ENCODE measurements around the gene CLCA1.

Gene CLCA1, protein sequence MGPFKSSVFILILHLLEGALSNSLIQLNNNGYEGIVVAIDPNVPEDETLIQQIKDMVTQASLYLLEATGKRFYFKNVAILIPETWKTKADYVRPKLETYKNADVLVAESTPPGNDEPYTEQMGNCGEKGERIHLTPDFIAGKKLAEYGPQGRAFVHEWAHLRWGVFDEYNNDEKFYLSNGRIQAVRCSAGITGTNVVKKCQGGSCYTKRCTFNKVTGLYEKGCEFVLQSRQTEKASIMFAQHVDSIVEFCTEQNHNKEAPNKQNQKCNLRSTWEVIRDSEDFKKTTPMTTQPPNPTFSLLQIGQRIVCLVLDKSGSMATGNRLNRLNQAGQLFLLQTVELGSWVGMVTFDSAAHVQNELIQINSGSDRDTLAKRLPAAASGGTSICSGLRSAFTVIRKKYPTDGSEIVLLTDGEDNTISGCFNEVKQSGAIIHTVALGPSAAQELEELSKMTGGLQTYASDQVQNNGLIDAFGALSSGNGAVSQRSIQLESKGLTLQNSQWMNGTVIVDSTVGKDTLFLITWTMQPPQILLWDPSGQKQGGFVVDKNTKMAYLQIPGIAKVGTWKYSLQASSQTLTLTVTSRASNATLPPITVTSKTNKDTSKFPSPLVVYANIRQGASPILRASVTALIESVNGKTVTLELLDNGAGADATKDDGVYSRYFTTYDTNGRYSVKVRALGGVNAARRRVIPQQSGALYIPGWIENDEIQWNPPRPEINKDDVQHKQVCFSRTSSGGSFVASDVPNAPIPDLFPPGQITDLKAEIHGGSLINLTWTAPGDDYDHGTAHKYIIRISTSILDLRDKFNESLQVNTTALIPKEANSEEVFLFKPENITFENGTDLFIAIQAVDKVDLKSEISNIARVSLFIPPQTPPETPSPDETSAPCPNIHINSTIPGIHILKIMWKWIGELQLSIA

DNA sequence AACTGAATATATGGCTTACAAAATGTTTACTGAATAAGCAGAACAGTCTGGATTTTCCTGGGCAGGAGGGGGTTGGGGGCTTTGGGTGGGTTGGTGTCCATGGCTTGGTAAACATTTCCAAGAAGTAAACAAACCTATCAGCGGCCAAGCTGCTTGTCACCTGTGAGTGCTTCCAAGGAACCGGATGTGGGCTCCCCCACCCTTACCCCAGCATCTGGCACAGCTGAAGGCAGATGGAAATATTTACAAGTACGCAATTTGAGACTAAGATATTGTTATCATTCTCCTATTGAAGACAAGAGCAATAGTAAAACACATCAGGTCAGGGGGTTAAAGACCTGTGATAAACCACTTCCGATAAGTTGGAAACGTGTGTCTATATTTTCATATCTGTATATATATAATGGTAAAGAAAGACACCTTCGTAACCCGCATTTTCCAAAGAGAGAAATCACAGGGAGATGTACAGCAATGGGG is at the start of gene CLCA1:
TSS of gene CLCA1 (plus strand) at position 427 of the 477 bp plus-strand sequence. CDS start at position 472, 45 bp downstream.
- no peak for DNase-seq (ENCODE audit: low read depth, low spot score)

DNA sequence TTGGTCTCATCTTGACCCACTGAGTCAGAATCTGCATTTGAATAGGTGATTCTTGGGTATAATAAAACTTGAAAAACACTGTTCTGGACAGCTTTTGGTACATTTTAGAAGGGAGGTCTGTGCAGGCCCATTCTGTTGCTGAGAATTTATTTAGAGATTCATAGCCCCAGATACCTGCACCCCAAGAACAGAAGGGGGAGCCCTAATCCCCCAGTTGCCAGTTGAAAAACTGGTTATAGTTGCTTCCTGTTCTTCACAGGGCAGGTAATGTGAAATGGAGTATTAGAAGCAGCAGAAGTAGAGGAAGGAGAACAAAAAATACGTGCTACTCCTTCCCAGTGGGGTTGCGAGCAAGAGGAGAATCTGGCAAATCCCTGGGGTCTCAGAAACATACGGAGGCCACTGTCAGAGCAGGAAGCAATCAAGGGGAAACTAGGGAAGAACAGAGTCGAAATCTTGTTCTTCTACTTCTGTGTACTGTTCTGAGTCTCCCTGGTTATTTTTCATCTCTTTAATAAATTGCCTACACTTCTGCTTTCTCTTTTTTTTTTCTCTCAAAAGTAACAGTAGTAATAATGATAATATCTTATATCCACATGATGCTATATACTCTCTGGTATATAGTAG is 49.3 kb upstream of the CLCA1 start:
- DNase-seq (ENCODE audit: low read depth, low spot score): no peak

DNA sequence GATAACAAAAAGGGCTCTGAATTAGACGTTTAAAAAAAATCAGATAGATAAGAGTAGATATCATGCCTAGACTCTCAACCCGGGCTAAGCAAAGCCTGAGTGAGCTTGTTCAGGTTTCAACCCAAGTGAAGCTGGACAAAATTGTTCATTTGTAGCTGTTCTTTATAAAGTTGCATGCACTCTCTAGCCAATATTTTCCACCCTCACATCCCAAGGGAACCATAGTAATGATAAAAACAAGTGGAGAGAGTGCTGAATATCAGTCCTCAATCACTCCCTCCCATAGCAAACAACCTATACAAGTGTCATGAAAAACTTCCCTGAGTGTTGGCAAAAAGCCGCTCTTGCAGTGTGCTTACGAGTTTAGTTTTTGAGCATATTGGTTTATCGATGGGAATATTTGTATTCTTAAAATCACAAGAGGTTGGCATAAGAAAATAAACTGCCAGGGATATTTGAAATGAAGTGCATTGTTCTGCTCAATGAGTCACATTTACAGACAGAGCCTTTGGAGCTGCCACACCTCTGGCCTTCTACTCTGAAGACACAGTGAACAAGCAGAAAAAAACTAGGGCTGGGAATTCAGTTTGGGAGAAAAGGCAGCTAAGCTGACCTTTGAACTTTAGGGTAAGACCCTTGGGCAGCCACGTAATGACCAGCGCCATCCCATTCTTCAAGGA is 47.0 kb upstream of the CLCA1 start:
- no peak for DNase-seq (ENCODE audit: low read depth, low spot score)

GRCh38 chr1:86423473-86423872 is 45.3 kb upstream of the CLCA1 start:
- DNase-seq (ENCODE audit: low read depth, low spot score): no peak

- no peak for DNase-seq (ENCODE audit: low read depth, low spot score)
These were observed 44.9 kb upstream of the CLCA1 start, which contains the start of gene CLCA2 for GRCh38 chr1:86423873-86424272. Gene CLCA2, plus strand, starts transcription at chr1:86424171. Its CDS starts 77 bp downstream, at chr1:86424248.

DNA sequence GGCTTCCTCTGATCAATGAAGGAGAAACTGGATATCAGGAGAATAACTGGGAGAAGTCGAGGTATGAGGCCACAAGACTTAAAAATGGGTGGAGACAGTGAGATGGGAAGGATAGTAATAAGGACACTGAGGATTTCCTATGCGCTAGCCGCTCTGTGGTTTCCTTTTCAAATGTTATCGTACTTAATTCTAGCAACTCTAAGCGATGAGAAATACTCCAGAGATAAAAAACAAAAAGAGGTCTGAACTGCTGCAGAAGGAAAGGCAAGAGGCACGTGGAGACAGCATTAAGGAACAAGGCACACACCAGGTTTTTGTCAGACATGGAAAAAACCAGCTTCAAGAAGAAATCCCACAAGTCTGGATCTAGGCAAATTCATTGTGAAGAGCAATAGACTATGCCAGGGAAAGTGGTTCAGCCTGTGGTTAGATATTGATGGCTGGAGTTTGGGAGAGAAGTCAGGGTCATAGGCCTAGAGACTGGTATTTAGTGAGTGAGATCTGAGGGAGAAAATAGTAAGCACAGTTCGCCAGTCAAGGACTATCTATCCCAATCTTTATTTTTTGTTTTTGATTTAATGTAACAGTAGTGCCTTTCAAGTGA is 39.5 kb upstream of the CLCA1 start:
- DNase-seq (ENCODE audit: low read depth, low spot score): no peak

- DNase-seq (ENCODE audit: low read depth, low spot score): no peak
These were observed 38.9 kb upstream of the CLCA1 start for GRCh38 chr1:86429835-86430234.

GRCh38 chr1:86430376-86430775 is 38.4 kb upstream of the CLCA1 start:
- no peak for DNase-seq (ENCODE audit: low read depth, low spot score)

DNA sequence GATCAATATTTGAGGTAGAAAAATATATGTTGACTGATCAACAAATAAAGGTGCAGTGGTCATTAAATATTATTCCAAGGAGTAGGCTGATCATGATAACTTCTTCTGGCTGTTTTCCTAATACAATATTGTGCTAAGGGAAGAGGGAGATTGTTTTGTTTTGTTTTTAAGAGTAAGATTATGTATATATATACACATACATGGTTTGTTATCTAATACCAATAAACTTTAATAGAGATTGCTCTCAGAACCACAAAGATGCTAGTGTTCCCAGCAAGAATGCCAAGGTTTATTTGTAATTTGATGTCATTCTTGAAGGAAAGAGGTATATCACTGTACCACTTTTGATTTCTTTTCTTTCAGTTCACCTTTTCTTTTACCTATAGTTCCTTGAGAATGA is 34.7 kb upstream of the CLCA1 start:
- no peak for DNase-seq (ENCODE audit: low read depth, low spot score)

DNA sequence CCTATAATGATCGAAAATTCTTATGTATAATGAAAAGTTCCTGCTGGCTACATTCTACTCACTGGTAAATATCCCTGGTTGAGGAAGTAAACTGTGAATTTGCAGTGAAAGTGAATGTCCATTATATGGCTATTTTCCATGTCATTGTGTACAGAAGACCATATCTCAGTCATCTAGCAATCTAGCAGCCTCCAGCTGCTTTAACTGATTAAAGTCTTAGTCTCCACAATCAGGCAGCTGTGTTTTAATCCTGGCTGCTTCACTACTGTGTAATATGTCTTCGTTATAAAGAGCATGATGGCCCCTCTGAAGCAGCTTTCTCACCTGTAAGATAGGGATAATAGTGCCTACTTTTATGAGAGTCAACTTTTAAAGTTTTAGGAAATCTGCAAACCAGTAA is 33.4 kb upstream of the CLCA1 start:
- no peak for DNase-seq (ENCODE audit: low read depth, low spot score)

GRCh38 chr1:86436041-86436440 is 32.7 kb upstream of the CLCA1 start:
- DNase-seq (ENCODE audit: low read depth, low spot score): no peak

DNA sequence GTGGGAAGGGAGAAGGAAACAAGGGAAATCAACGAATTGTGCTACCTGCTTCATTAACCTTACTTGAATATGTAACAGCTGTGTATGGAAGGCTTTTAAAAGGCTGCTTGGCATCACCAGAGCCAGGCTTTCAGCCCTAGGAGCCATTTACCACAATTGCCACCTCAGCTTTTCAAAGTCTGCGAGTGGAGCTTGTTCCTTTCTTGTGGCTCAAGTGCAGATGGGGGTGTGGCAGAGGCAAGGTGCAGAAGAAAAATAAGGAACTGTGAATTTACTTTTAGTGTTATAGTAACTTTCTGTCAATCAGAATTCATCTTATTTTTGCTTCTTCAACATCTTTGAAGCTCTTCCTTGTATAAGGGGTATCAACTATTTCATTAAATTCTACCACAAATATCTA is 27.1 kb upstream of the CLCA1 start:
- DNase-seq (ENCODE audit: low read depth, low spot score): no peak

- no peak for DNase-seq (ENCODE audit: low read depth, low spot score)
These were observed 26.7 kb upstream of the CLCA1 start for GRCh38 chr1:86441997-86442396.

DNA sequence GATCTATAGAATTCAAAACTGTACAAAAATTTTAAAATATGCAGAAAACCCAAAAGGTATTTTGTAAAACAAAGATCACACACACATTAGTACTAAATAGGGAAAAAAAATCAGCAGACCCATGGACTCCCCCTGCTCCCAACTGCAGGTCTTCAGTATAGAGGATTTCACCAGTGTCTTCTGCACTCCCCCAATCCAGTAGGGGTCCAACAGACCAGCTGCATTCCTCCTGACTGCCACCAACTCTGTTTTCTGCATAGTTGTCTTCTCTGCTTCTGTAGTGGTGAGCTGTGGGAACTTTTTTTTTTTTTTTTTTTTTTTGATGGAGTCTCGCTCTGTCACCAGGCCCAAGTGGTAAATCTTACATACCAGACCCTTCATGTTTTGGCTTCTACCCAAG is 22.8 kb upstream of the CLCA1 start:
- no peak for DNase-seq (ENCODE audit: low read depth, low spot score)

- no peak for DNase-seq (ENCODE audit: low read depth, low spot score)
These were observed 21.4 kb upstream of the CLCA1 start for GRCh38 chr1:86447198-86447790.

GRCh38 chr1:86448670-86449069 is 20.1 kb upstream of the CLCA1 start:
- DNase-seq (ENCODE audit: low read depth, low spot score): no peak

DNA sequence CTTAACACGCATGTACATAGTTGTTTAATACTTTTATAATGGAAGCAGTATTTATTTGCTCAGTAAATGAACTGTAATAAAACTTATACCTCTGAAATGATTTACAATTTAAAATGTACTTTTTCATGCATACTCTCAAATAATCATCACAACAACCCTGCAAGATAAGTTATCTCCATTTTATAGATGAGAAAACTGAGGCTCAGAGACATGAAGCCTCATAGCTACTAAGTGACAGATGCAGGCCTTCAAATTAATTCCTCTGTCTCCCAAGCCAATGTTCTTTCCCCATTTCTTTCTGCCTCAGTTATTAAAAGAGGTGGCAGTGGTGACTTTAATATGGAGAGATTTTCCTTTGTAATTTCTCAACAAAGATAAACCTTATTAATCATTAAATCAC is 19.6 kb upstream of the CLCA1 start:
- DNase-seq (ENCODE audit: low read depth, low spot score): no peak

DNA sequence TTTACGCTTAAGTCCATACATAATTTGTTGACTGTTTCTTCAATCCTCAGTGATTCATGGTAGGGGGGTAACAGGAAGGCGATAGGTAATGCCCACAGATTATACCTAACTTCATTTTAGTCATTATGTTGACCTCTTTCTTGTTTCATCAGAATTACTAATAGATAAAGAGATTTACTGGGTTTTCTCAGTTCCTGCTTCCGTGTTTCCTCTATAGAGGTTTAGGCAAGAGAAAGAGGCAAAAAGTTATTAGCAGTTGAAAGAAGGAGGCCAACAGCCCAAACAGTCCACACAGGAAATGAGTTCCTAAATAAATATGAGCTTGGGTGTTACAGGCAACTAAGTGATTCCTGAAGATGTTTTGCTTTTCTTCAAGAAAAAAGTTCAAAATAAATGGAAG is 17.9 kb upstream of the CLCA1 start:
- no peak for DNase-seq (ENCODE audit: low read depth, low spot score)

GRCh38 chr1:86453664-86454063 is 15.1 kb upstream of the CLCA1 start:
- no peak for DNase-seq (ENCODE audit: low read depth, low spot score)

GRCh38 chr1:86455073-86455472 is 13.7 kb upstream of the CLCA1 start:
- DNase-seq (ENCODE audit: low read depth, low spot score): no peak

- DNase-seq (ENCODE audit: low read depth, low spot score): no peak
These were observed 7.7 kb upstream of the CLCA1 start for GRCh38 chr1:86460998-86461397.
